ENCODE measurements around the gene ANXA11.
"Not testable (repeated sequence)": the region's sequence is repeated elsewhere in the genome, so short reads cannot be mapped to it uniquely, and the experiment has no call there.

The ANXA11 gene

GRCh38 chr10:80144696-80145131 is 60.6 kb downstream of the ANXA11 start:
- peak; percentile 51 for DNase-seq

GRCh38 chr10:80144067-80144695 is 61.2 kb downstream of the ANXA11 start:
- DNase-seq = peak; percentile 58

- DNase-seq = no peak
Measured at GRCh38 chr10:80141696-80142460, 63.5 kb downstream of the ANXA11 start.

DNA sequence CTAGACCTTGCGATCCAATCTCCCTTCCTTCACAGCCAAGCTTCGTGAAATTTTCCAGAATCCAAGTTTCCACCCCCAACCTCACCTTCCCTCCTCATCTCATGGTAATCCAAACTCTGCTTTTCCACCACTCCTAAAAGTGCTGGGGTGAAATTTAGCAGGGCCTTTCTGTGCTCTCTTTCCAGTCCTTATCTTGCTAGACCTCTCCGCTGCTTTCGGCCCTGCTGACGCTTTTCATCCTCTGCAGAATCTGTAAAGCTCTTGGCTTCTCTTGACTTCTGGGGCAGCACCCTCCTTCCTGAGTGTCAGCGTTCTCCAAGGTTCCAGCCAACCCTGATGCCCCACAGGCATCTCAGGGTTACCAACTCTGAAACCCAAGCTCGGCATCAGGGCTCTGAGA is 65.1 kb downstream of the ANXA11 start:
- no peak for DNase-seq

- no peak for DNase-seq
Measured at GRCh38 chr10:80139265-80139664, 66.1 kb downstream of the ANXA11 start.

- DNase-seq = no peak
Measured at GRCh38 chr10:80137920-80138319, 67.4 kb downstream of the ANXA11 start.

GRCh38 chr10:80137031-80137862 is 68.1 kb downstream of the ANXA11 start:
- no peak for DNase-seq

DNA sequence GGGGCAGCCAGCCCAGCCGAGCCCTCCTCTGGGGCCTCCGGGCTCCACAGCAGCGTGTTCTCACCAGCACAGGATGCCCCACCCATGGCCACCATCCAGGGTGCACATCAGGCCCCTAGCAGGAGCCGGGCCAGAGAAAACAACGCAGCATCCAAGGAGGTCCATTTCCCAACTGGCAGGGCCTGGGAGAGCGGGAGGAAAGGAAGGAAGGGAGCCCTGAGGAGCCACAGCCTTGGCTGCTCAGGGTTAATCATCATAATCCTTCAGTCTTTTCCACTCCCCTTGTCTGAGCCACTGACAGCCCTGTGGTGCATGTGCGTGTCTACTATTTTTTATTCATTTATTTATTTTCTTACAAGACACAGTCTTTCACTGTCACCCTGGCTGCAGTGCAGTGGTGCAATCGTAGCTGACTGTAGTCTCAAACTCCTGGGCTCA is 69.2 kb downstream of the ANXA11 start:
- DNase-seq = no peak

DNA sequence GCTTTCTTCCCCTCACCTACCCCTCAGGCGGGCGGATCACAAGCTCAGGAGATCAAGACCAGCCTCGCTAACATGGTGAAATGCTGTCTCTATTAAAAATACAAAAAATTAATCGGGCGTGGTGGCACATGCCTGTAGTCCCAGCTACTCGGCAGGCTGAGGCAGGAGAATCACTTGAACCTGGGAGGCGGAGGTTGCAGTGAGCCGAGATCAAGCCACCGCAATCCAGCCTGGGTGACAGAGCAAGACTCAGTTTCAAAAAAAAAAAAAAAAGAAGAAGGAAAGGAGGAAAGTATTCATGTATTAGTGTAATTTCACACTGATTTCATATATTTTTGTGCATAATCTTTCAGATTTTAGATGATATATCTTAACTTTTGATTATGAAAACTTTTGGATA is 71.7 kb downstream of the ANXA11 start:
- not testable (repeated sequence) for DNase-seq

- no peak for DNase-seq
Measured at GRCh38 chr10:80133206-80133605, 72.1 kb downstream of the ANXA11 start.

GRCh38 chr10:80132299-80133139 is 72.8 kb downstream of the ANXA11 start, which contains the start of gene PLAC9:
Gene PLAC9, plus strand, starts transcription at chr10:80132730. Its CDS starts 33 bp downstream, at chr10:80132763.
- no peak for DNase-seq

GRCh38 chr10:80131499-80131901 is 73.8 kb downstream of the ANXA11 start:
- DNase-seq = no peak

GRCh38 chr10:80126876-80127275 is 78.5 kb downstream of the ANXA11 start:
- DNase-seq = no peak

DNA sequence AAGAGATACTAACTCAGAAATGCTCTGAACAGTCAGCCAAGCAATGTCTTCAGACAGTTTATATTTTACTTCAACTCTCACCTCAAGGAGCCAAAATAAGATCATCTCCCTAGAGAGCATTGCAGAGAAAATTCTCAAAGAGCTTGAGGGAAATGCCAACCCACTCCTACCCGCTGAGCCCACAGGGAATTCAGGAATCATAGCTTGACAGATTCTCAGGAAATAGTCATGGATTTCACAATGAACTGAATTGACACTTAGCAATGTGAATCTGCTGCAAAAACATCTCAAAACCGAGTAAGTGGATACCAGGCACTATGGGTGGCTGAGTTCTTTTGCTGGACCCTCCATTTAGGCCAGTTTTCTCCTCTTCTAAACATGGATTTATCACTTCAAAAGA is 82.6 kb downstream of the ANXA11 start:
- DNase-seq = no peak

DNA sequence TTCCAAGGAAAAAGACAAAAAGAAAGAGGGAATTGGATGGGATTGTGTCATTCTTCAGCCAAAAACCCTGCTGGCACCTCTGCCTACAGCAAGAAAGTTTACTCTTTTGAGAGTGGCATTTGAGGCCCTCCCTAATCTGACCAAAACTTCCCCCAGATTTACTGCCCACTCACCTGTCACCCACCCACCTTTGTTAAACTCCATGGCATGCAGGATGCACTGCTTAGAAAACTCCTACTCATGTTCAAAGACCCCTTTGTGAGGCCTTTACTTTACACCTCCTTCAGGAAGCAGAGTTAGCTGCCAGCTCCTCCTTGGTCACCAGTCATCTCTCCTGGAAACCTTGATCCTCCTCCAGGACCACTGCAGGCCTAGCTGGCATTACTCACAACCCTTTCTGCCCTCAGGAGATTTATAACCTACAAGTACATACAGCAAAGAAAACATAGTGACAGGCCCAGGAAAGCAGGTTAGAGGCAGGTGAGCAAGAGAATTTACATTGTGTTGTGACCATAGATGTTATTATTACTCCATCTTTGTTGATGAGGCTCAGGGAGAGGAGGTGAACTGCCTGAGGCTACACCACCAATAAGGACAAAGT is 83.1 kb downstream of the ANXA11 start:
- DNase-seq = no peak

DNA sequence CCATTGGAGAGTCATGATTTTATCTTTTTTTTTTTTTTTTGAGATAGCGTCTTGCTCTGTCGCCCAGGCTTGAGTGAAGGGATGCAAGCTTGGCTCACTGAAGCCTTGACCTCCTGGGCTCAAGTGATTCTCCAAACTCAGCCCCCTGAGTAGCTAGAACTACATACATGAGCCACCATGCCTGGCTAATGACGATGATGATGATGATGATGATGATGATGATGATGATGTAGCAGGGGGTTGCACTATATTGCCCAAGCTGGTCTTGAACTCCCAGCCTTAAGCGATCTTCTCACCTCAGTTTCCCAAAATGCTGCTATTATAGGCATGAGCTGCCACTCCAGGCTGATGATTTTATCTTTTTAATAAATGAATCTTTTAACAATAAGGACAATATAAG is 86.7 kb downstream of the ANXA11 start:
- no peak for DNase-seq

GRCh38 chr10:80110986-80111385 is 94.4 kb downstream of the ANXA11 start:
- no peak for DNase-seq

DNA sequence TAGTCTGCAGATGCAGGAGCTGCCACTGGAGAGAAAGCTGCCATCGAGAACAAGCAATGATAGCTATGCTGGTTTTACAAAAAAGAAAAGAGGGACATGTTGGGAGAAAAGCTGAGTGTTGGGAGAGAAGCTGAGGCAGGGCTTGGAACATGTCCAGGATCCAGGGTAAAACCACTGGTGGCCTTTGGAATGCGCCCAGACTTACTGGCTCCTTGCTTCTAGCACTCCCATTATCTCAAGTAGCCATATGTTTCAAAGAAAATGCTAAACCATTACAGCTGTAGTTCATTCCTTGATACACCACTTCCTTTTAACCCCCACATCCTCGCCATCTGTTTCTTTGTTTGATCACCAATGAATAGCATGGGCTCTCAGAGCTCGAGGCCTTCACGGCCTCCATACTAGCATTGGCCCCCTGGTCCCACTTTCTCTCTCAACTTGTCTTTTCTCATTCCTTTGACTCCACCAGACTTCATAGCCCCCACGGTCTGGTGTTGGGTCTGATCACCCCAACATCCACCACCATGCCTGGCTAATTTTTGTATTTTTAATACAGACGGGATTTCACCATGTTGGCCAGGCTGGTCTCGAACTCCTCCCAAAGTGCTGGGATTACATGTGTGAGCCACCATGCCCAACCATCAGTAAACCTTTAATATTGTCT is 96.6 kb downstream of the ANXA11 start:
- no peak for DNase-seq

DNA sequence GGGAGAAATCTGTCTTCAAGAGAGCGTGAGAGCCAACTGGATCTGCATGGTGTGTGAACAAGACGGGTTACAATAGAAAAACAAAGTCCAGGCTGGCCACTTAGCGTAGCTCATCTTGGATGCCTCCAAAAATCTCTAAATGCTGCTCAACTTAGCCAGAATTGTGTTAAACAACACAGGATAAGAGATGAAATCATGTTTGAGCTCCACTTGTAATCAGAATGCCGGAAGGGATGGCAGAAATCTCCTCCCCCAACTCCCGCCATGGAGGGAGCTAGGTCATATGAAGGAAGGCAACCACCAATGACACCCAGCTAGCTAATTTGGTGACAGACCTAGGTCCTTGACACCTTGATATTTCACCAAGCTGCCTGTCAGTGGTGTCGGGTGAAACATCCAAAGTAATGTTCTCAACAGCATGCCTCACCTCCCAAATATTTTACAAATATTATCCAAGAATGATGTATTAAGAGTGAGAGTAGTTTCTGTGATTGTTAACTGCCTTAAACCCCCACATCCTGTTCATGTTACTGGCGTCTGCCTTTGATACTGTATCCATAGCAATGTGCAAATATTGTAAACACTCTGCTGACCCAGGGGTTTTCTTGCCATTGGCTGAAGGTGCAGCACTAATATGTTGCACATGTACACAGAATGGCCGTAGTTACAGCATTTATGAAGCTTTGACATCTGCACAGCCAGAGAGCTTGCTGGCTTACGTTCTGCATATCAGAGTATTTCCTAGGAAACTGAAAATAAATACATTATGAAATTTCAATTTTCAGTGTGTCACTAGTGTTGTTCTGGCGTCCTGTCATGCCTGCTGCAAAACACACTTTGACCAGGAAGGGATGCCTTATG is 101.0 kb downstream of the ANXA11 start:
- no peak for DNase-seq
